K562 (cell line): Measurements from ENCODE around the gene RETN. TPM values are rescaled to one million over a fixed set of nuclear protein-coding genes. Genes with fewer than 3 reads are reported as not detected.

ENCODE experiments used
- MAZ ChIP-seq, 2 experiments: fragments of 450-650 bp in 1 of 2; sonication (generic) in 1 of 2; formaldehyde crosslinking; IDR thresholded peaks in 1 of 2; conservative IDR thresholded peaks in 1 of 2; 2 replicates each; pipeline versions ENCODE4 v1.4.0 to v1.5.0; 2020; ENCODE audit warnings: mild to moderate bottlenecking in 1 of 2, missing genetic modification reagents in 1 of 2
- NCOA2 ChIP-seq, 2 experiments: fragments of 450-650 bp; IDR thresholded peaks; 2 replicates each; pipeline ENCODE4 v1.6.1; 2018; ENCODE audit warnings: mild to moderate bottlenecking in 2 of 2, moderate library complexity in 1 of 2; ENCODE audit not compliant: partially characterized antibody in 2 of 2
- NR3C1 ChIP-seq: sonication (generic); formaldehyde crosslinking; IDR thresholded peaks from 2 replicates; pipeline ENCODE4 v1.8.1; 2022; ENCODE audit warnings: missing genetic modification reagents
- PHB2 ChIP-seq: fragments of 450-650 bp; IDR thresholded peaks from 2 replicates; pipeline ENCODE4 v1.6.1; 2017; ENCODE audit warnings: low read depth
- TEAD4 ChIP-seq, 2 experiments: sonication (generic) in 1 of 2; formaldehyde crosslinking in 1 of 2; IDR thresholded peaks; 2 replicates each; pipeline versions ENCODE4 v1.6.1 to v1.8.0; 2012 to 2022; ENCODE audit warnings: borderline replicate concordance in 1 of 2, inconsistent platforms in 1 of 2, low read length in 1 of 2, mild to moderate bottlenecking in 1 of 2, missing genetic modification reagents in 1 of 2
- TRIM24 ChIP-seq, 2 experiments: fragments of 450-650 bp; IDR thresholded peaks; 2 replicates each; pipeline ENCODE4 v1.6.1; 2016
- ZC3H11A ChIP-seq: IDR thresholded peaks from 2 replicates; pipeline ENCODE4 v1.6.1; 2012; ENCODE audit warnings: low read depth, low read length, improper control_type of control experiment
- polyA plus RNA-seq, 8 experiments: library from polyadenylated mRNA; depleted of rRNA in 4 of 8; stranded (reverse) in 5 of 8; unstranded in 3 of 8; fragments of >200 nt; fragmentation: Nextera tagmentation in 2 of 8; fragmentation: Illumina TruSeq in 1 of 8; extraction: Ambion mirVana in 2 of 8; extraction: Trizol in 1 of 8; gene quantifications; 2 replicates each; pipeline versions ENCODE4 v1.2.1 to v1.2.3, GENCODE V29; 2011 to 2014; ENCODE audit warnings: inconsistent platforms in 1 of 8, missing spikeins in 1 of 8
- total RNA-seq, 7 experiments: library from RNA; depleted of rRNA in 6 of 7; stranded (reverse); fragments of >200 nt in 6 of 7; fragmentation: Illumina TruSeq in 2 of 7; extraction: Trizol in 2 of 7; gene quantifications; 2 replicates each; pipeline versions ENCODE4 v1.2.1 to v1.2.3, GENCODE V29; 2011 to 2021; ENCODE audit warnings: low replicate concordance in 1 of 7
- TF ChIP-seq, protein P1 (sequence below): IDR thresholded peaks from 2 replicates; pipeline ENCODE4 v1.6.1; 2011; ENCODE audit warnings: borderline replicate concordance, low read depth, mild to moderate bottlenecking, moderate library complexity, low read length; ENCODE audit not compliant: insufficient read depth, poor library complexity, severe bottlenecking
- TF ChIP-seq, protein P2 (sequence below): fragments of 200-800 bp; sonication (Bioruptor generic); IDR thresholded peaks from 2 replicates; pipeline ENCODE4 v1.6.1; 2017; ENCODE audit warnings: missing genetic modification characterization, missing compliant biosample characterization
- TF ChIP-seq, protein P3 (sequence below): fragments of 250-450 bp; sonication (Bioruptor Pico); IDR thresholded peaks from 2 replicates; pipeline ENCODE4 v1.8.0; 2022; ENCODE audit warnings: inconsistent platforms
- TF ChIP-seq, protein P4 (sequence below), 2 experiments: fragments of 450-650 bp; conservative IDR thresholded peaks; 2 replicates each; pipeline ENCODE4 v1.6.1; 2017; ENCODE audit warnings: mild to moderate bottlenecking in 2 of 2, moderate library complexity in 2 of 2
- TF ChIP-seq, protein P5 (sequence below), 3 experiments: IDR thresholded peaks in 2 of 3; conservative IDR thresholded peaks in 1 of 3; 2 replicates each; pipeline ENCODE4 v1.5.1; 2011 to 2012; ENCODE audit warnings: low read length in 3 of 3, mild to moderate bottlenecking in 3 of 3, control low read depth in 2 of 3, improper control_type of control experiment in 1 of 3, inconsistent platforms in 1 of 3, low read depth in 1 of 3, mixed read lengths in 1 of 3, moderate library complexity in 1 of 3; ENCODE audit not compliant: insufficient read depth in 2 of 3
- TF ChIP-seq, protein P6 (sequence below): fragments of 450-650 bp; IDR thresholded peaks from 2 replicates; pipeline ENCODE4 v1.6.1; 2016; ENCODE audit warnings: antibody characterized with exemption

The RETN gene
- total and polyA plus RNA-seq, 9 of the 15 experiments (the other 6 are each of a cell fraction or from before 2014, with no cell fraction given), result not detected

DNA sequence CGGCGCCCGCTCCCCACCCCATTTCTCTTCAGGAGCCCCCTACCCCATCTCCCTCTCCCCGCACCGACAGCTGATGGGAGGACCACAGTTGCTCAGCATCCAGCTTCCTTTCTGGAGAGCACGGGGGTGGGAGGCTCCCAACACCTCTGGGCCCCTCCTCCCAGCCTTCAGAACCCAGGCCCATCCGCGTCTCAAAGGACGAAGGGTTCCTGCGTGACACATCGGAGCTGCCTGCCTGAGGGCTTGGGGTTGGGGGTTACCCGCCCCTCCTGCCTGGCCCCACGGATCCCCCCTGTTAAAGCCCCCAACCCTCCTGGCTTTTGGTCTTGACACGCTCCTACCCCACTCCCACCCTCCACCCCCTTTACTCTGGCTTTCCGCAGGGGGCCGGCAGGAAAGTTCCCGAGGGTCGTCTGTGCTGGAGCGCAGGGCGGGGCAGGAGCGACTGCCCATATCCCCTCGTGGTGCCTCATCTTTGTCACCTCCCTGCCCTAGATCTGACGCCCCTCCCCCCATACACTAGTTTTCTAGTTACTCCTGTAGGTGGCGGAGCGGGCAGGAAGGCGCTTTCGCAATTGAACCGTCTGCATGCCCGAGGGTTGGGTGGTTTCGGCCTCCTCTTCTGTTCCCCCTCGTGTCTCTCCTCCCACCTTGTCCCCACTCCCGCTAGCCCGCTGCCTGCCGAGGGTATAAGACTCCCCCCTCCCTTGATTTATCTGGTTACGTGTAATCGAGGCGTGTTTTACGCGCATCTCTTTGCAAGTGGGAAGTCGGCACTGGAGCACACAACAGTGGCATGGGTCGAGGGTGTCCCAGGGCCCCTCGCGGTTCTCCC is 12.7 kb downstream of the RETN start (continued):
- TF ChIP-seq, protein P1, sequence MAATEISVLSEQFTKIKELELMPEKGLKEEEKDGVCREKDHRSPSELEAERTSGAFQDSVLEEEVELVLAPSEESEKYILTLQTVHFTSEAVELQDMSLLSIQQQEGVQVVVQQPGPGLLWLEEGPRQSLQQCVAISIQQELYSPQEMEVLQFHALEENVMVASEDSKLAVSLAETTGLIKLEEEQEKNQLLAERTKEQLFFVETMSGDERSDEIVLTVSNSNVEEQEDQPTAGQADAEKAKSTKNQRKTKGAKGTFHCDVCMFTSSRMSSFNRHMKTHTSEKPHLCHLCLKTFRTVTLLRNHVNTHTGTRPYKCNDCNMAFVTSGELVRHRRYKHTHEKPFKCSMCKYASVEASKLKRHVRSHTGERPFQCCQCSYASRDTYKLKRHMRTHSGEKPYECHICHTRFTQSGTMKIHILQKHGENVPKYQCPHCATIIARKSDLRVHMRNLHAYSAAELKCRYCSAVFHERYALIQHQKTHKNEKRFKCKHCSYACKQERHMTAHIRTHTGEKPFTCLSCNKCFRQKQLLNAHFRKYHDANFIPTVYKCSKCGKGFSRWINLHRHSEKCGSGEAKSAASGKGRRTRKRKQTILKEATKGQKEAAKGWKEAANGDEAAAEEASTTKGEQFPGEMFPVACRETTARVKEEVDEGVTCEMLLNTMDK, result peak; percentile 92
- TF ChIP-seq, protein P2, sequence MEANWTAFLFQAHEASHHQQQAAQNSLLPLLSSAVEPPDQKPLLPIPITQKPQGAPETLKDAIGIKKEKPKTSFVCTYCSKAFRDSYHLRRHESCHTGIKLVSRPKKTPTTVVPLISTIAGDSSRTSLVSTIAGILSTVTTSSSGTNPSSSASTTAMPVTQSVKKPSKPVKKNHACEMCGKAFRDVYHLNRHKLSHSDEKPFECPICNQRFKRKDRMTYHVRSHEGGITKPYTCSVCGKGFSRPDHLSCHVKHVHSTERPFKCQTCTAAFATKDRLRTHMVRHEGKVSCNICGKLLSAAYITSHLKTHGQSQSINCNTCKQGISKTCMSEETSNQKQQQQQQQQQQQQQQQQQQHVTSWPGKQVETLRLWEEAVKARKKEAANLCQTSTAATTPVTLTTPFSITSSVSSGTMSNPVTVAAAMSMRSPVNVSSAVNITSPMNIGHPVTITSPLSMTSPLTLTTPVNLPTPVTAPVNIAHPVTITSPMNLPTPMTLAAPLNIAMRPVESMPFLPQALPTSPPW (CRISPR knock-in tag), result peak; percentile 45; the same call in 1 of the 2 replicates
- peak in 1 of 2 experiments; percentile 25; a peak in 1 of 4 replicates for TF ChIP-seq MAZ (CRISPR knock-in tag; conservative IDR thresholded peaks at IDR 0.05 in 1 of 2, IDR thresholded peaks at IDR 0.05 in 1 of 2)
- TF ChIP-seq, protein P3, sequence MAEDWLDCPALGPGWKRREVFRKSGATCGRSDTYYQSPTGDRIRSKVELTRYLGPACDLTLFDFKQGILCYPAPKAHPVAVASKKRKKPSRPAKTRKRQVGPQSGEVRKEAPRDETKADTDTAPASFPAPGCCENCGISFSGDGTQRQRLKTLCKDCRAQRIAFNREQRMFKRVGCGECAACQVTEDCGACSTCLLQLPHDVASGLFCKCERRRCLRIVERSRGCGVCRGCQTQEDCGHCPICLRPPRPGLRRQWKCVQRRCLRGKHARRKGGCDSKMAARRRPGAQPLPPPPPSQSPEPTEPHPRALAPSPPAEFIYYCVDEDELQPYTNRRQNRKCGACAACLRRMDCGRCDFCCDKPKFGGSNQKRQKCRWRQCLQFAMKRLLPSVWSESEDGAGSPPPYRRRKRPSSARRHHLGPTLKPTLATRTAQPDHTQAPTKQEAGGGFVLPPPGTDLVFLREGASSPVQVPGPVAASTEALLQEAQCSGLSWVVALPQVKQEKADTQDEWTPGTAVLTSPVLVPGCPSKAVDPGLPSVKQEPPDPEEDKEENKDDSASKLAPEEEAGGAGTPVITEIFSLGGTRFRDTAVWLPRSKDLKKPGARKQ (CRISPR knock-in tag), result peak; percentile 56; the same call in 1 of the 2 replicates
- TF ChIP-seq ZC3H11A, result no peak
- TF ChIP-seq, protein P4, sequence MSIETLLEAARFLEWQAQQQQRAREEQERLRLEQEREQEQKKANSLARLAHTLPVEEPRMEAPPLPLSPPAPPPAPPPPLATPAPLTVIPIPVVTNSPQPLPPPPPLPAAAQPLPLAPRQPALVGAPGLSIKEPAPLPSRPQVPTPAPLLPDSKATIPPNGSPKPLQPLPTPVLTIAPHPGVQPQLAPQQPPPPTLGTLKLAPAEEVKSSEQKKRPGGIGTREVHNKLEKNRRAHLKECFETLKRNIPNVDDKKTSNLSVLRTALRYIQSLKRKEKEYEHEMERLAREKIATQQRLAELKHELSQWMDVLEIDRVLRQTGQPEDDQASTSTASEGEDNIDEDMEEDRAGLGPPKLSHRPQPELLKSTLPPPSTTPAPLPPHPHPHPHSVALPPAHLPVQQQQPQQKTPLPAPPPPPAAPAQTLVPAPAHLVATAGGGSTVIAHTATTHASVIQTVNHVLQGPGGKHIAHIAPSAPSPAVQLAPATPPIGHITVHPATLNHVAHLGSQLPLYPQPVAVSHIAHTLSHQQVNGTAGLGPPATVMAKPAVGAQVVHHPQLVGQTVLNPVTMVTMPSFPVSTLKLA (conservative IDR thresholded peaks at IDR 0.05), result no peak
- peak; percentile 54 to 67; a peak in 2 of 4 replicates for TF ChIP-seq TRIM24 (IDR thresholded peaks at IDR 0.05)
- TF ChIP-seq, protein P5, sequence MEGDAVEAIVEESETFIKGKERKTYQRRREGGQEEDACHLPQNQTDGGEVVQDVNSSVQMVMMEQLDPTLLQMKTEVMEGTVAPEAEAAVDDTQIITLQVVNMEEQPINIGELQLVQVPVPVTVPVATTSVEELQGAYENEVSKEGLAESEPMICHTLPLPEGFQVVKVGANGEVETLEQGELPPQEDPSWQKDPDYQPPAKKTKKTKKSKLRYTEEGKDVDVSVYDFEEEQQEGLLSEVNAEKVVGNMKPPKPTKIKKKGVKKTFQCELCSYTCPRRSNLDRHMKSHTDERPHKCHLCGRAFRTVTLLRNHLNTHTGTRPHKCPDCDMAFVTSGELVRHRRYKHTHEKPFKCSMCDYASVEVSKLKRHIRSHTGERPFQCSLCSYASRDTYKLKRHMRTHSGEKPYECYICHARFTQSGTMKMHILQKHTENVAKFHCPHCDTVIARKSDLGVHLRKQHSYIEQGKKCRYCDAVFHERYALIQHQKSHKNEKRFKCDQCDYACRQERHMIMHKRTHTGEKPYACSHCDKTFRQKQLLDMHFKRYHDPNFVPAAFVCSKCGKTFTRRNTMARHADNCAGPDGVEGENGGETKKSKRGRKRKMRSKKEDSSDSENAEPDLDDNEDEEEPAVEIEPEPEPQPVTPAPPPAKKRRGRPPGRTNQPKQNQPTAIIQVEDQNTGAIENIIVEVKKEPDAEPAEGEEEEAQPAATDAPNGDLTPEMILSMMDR (IDR thresholded peaks at IDR 0.05 in 2 of 3, conservative IDR thresholded peaks at IDR 0.05 in 1 of 3; ENCODE audit: insufficient read depth in 2 of 3, low read depth in 1 of 3, low read length in 3 of 3), result peak; percentile 22 to 40 (median 35); a peak in 3 of 6 replicates
- TF ChIP-seq NR3C1, result 0 out of 2 replicates have a peak, but pooled peaks have one; percentile 7
- no peak for TF ChIP-seq NCOA2 (IDR thresholded peaks at IDR 0.05; ENCODE audit: partially characterized antibody in 2 of 2)
- TF ChIP-seq PHB2, result no peak
- TF ChIP-seq TEAD4 (IDR thresholded peaks at IDR 0.05; ENCODE audit: low read length), result no peak
- no peak for TF ChIP-seq TEAD4 (CRISPR knock-in tag; IDR thresholded peaks at IDR 0.05; ENCODE audit: borderline replicate concordance)
- TF ChIP-seq, protein P6, sequence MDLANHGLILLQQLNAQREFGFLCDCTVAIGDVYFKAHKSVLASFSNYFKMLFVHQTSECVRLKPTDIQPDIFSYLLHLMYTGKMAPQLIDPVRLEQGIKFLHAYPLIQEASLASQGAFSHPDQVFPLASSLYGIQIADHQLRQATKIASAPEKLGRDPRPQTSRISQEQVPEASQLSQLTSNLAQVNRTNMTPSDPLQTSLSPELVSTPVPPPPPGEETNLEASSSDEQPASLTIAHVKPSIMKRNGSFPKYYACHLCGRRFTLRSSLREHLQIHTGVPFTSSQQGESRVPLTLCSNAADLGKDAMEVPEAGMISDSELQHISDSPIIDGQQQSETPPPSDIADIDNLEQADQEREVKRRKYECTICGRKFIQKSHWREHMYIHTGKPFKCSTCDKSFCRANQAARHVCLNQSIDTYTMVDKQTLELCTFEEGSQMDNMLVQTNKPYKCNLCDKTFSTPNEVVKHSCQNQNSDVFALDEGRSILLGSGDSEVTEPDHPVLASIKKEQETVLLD, result peak; percentile 49; the same call in 1 of the 2 replicates
